ENCODE measurements around the gene OTOS. TPM values are rescaled to one million over a fixed set of nuclear protein-coding genes. Genes with fewer than 3 reads are reported as not detected.

Gene OTOS
- total and polyA plus RNA-seq, 4 donors: not detected

- TF ChIP-seq ZBTB33 (IDR thresholded peaks at IDR 0.05): no peak
- no peak for TF ChIP-seq EGR1 (IDR thresholded peaks at IDR 0.05; ENCODE audit: low read depth in 2 of 2)
These were observed 11.1 kb downstream of the OTOS start (continued) for GRCh38 chr2:240129311-240129710.

- Histone ChIP-seq H3K9ac (ENCODE audit: low read depth in 1 of 2, low read length in 2 of 2) (no peak overlapping the region), H3K4me1 (ENCODE audit: control insufficient read depth in 4 of 4, insufficient read depth in 4 of 4, low read length in 3 of 4) (no peaks in the 10 kb centered on the region), H3K9me3 (ENCODE audit: control insufficient read depth in 4 of 4, low read length in 3 of 4) (no peaks in the 10 kb centered on the region), H3K36me3 (ENCODE audit: control insufficient read depth in 4 of 4, insufficient read depth in 3 of 4, low read depth in 1 of 4, low read length in 3 of 4) (peaks cover 8 to 65% (median 32%) of the 10 kb centered on the region in 4 donors), H3K27me3 (ENCODE audit: control insufficient read depth in 4 of 4, insufficient read depth in 4 of 4, low read length in 3 of 4) (no peaks in the 10 kb centered on the region), H3K4me3 (ENCODE audit: low read depth in 1 of 3, low read length in 3 of 3) (no peak overlapping the region), H3K27ac (ENCODE audit: low read depth in 1 of 2, low read length in 2 of 2) (no peak overlapping the region)
- 95% methylated on average over 12 of the region's 12 CpGs for WGBS
- no peak for TF ChIP-seq RXRA (IDR thresholded peaks at IDR 0.05)
- no peak for TF ChIP-seq FOXA2 (IDR thresholded peaks at IDR 0.05)
- TF ChIP-seq ZBTB33 (IDR thresholded peaks at IDR 0.05): no peak
- no peak for TF ChIP-seq REST (IDR thresholded peaks at IDR 0.05)
- no peak for TF ChIP-seq FOXA1 (IDR thresholded peaks at IDR 0.05)
- no peak for TF ChIP-seq SP1 (IDR thresholded peaks at IDR 0.05)
- no peak for TF ChIP-seq MAX (IDR thresholded peaks at IDR 0.05)
- no peak for TF ChIP-seq RAD21 (IDR thresholded peaks at IDR 0.05)
- TF ChIP-seq JUND (IDR thresholded peaks at IDR 0.05): no peak
- no peak for TF ChIP-seq YY1 (IDR thresholded peaks at IDR 0.05)
- TF ChIP-seq HNF4A (conservative IDR thresholded peaks at IDR 0.05): no peak
- no peak for TF ChIP-seq GABPA (IDR thresholded peaks at IDR 0.05 in 1 of 2, conservative IDR thresholded peaks at IDR 0.05 in 1 of 2)
- no peak for TF ChIP-seq TAF1 (conservative IDR thresholded peaks at IDR 0.05)
- TF ChIP-seq ATF3 (IDR thresholded peaks at IDR 0.05): no peak
- TF ChIP-seq NR2F2 (IDR thresholded peaks at IDR 0.05): no peak
- no peak for TF ChIP-seq CTCF (IDR thresholded peaks at IDR 0.05; ENCODE audit: low read depth, low read length, missing input control)
- TF ChIP-seq HNF4G (IDR thresholded peaks at IDR 0.05): no peak
- TF ChIP-seq EGR1 (IDR thresholded peaks at IDR 0.05; ENCODE audit: low read depth in 2 of 2): no peak
- no peak for DNase-seq (ENCODE audit: low spot score)
These were observed 11.8 kb downstream of the OTOS start for GRCh38 chr2:240128608-240129145.

Measured in liver (tissue), 9 donors.